Measurements from ENCODE around the gene SPINK1. TPM values are rescaled to one million over a fixed set of nuclear protein-coding genes. Genes with fewer than 3 reads are reported as not detected.
"Not testable (repeated sequence)": the region's sequence is repeated elsewhere in the genome, so short reads cannot be mapped to it uniquely, and the experiment has no call there.

Gene SPINK1
- total RNA-seq, result not detected

- Mint-ChIP-seq H3K27me3 (no peaks in the 10 kb centered on the region), H3K36me3 (no peaks in the 10 kb centered on the region), H3K4me1 (no peaks in the 10 kb centered on the region), H3K4me3 (no peak within 1 kb of the TSS), H3K27ac (no peak within 1 kb of the TSS), H3K9me3 (no peaks in the 10 kb centered on the region)
- DNase-seq, result no peak
Observed at GRCh38 chr5:147831465-147831864, at the start of gene SPINK1. TSS of gene SPINK1 (minus strand) at chr5:147831671. CDS start at chr5:147831577, 94 bp downstream.

GRCh38 chr5:147880487-147880886, 49.0 kb upstream of the SPINK1 start:
- DNase-seq, result no peak
- Mint-ChIP-seq H3K27me3 (peaks cover 12% of the 10 kb centered on the region), H3K4me3 (no peak overlapping the region), H3K27ac (no peak overlapping the region), H3K36me3 (no peaks in the 10 kb centered on the region), H3K9me3 (no peaks in the 10 kb centered on the region), H3K4me1 (no peaks in the 10 kb centered on the region)

- H3K4me3 Mint-ChIP-seq, result no peak overlapping the region
- H3K36me3 Mint-ChIP-seq, result no peaks in the 10 kb centered on the region
- H3K27me3 Mint-ChIP-seq, result peaks cover 9% of the 10 kb centered on the region
- no peak for DNase-seq
- H3K9me3 Mint-ChIP-seq, result no peaks in the 10 kb centered on the region
- H3K27ac Mint-ChIP-seq, result no peak overlapping the region
- H3K4me1 Mint-ChIP-seq, result no peaks in the 10 kb centered on the region
Observed at GRCh38 chr5:147879784-147880183, 48.3 kb upstream of the SPINK1 start.

GRCh38 chr5:147878066-147878759, 46.7 kb upstream of the SPINK1 start, which contains the start of gene SCGB3A2:
TSS of gene SCGB3A2 (plus strand) at chr5:147878711. CDS start at chr5:147878804, 93 bp downstream.
- Mint-ChIP-seq H3K4me3 (no peak within 1 kb of the TSS), H3K4me1 (no peaks in the 10 kb centered on the region), H3K27me3 (peaks cover 6% of the 10 kb centered on the region), H3K36me3 (no peaks in the 10 kb centered on the region), H3K27ac (no peak within 1 kb of the TSS), H3K9me3 (no peaks in the 10 kb centered on the region)
- DNase-seq, result no peak

GRCh38 chr5:147876626-147877025, 45.2 kb upstream of the SPINK1 start:
- H3K27me3 Mint-ChIP-seq, result peaks cover 6% of the 10 kb centered on the region
- no peak for DNase-seq
- H3K4me1 Mint-ChIP-seq, result no peaks in the 10 kb centered on the region
- no peaks in the 10 kb centered on the region for H3K9me3 Mint-ChIP-seq
- no peak overlapping the region for H3K4me3 Mint-ChIP-seq
- no peaks in the 10 kb centered on the region for H3K36me3 Mint-ChIP-seq
- H3K27ac Mint-ChIP-seq, result no peak overlapping the region

- no peak for DNase-seq
- H3K4me3 Mint-ChIP-seq, result no peak overlapping the region
- no peaks in the 10 kb centered on the region for H3K4me1 Mint-ChIP-seq
- no peak overlapping the region for H3K27ac Mint-ChIP-seq
- no peaks in the 10 kb centered on the region for H3K36me3 Mint-ChIP-seq
- peaks cover 6% of the 10 kb centered on the region for H3K27me3 Mint-ChIP-seq
- no peaks in the 10 kb centered on the region for H3K9me3 Mint-ChIP-seq
Observed at GRCh38 chr5:147876141-147876540, 44.7 kb upstream of the SPINK1 start.

GRCh38 chr5:147874910-147875367, 43.5 kb upstream of the SPINK1 start:
- Mint-ChIP-seq H3K36me3 (no peaks in the 10 kb centered on the region), H3K9me3 (no peaks in the 10 kb centered on the region)

GRCh38 chr5:147874118-147874875, 42.8 kb upstream of the SPINK1 start:
- H3K36me3 Mint-ChIP-seq, H3K27ac Mint-ChIP-seq, DNase-seq, H3K9me3 Mint-ChIP-seq, H3K27me3 Mint-ChIP-seq, H3K4me3 Mint-ChIP-seq, H3K4me1 Mint-ChIP-seq: not testable (repeated sequence)

More at GRCh38 chr5:147874910-147875367, 43.5 kb upstream of the SPINK1 start:
- Mint-ChIP-seq H3K27ac (no peak overlapping the region), H3K4me3 (no peak overlapping the region), H3K27me3 (peaks cover 6% of the 10 kb centered on the region), H3K4me1 (no peaks in the 10 kb centered on the region)
- no peak for DNase-seq

- not testable (repeated sequence) for H3K27me3 Mint-ChIP-seq, H3K27ac Mint-ChIP-seq, H3K9me3 Mint-ChIP-seq, H3K4me1 Mint-ChIP-seq, H3K4me3 Mint-ChIP-seq, DNase-seq, H3K36me3 Mint-ChIP-seq
Observed at GRCh38 chr5:147872744-147873435, 41.4 kb upstream of the SPINK1 start.

GRCh38 chr5:147871980-147872549, 40.6 kb upstream of the SPINK1 start:
- H3K27ac Mint-ChIP-seq, H3K36me3 Mint-ChIP-seq, H3K9me3 Mint-ChIP-seq, DNase-seq, H3K27me3 Mint-ChIP-seq, H3K4me3 Mint-ChIP-seq, H3K4me1 Mint-ChIP-seq: not testable (repeated sequence)

GRCh38 chr5:147869892-147870291, 38.4 kb upstream of the SPINK1 start:
- not testable (repeated sequence) for H3K4me3 Mint-ChIP-seq, H3K4me1 Mint-ChIP-seq, DNase-seq, H3K27me3 Mint-ChIP-seq, H3K36me3 Mint-ChIP-seq, H3K27ac Mint-ChIP-seq, H3K9me3 Mint-ChIP-seq

- H3K27me3 Mint-ChIP-seq, result no peaks in the 10 kb centered on the region
- no peak overlapping the region for H3K4me3 Mint-ChIP-seq
- H3K36me3 Mint-ChIP-seq, result no peaks in the 10 kb centered on the region
- H3K4me1 Mint-ChIP-seq, result no peaks in the 10 kb centered on the region
- no peaks in the 10 kb centered on the region for H3K9me3 Mint-ChIP-seq
- no peak overlapping the region for H3K27ac Mint-ChIP-seq
- DNase-seq, result no peak
Observed at GRCh38 chr5:147869112-147869511, 37.6 kb upstream of the SPINK1 start.

GRCh38 chr5:147863454-147864158, 32.1 kb upstream of the SPINK1 start:
- no peaks in the 10 kb centered on the region for H3K4me1 Mint-ChIP-seq
- H3K27ac Mint-ChIP-seq, result no peak overlapping the region
- no peaks in the 10 kb centered on the region for H3K9me3 Mint-ChIP-seq
- H3K27me3 Mint-ChIP-seq, result no peaks in the 10 kb centered on the region
- DNase-seq, result no peak
- H3K36me3 Mint-ChIP-seq, result no peaks in the 10 kb centered on the region
- H3K4me3 Mint-ChIP-seq, result no peak overlapping the region

- no peaks in the 10 kb centered on the region for H3K27me3 Mint-ChIP-seq
- no peak for DNase-seq
- H3K4me1 Mint-ChIP-seq, result no peaks in the 10 kb centered on the region
- no peaks in the 10 kb centered on the region for H3K9me3 Mint-ChIP-seq
- H3K27ac Mint-ChIP-seq, result no peak overlapping the region
- no peak overlapping the region for H3K4me3 Mint-ChIP-seq
- no peaks in the 10 kb centered on the region for H3K36me3 Mint-ChIP-seq
Observed at GRCh38 chr5:147860641-147861025, 29.2 kb upstream of the SPINK1 start.
